GM21825 (cell line): ENCODE results near the gene IPCEF1.

Experiments
- ATAC-seq: cut with Tn5 transposase; IDR thresholded peaks from one replicate; pipeline ENCODE4 v1.9.1; 2021; ENCODE audit warnings: mild to moderate bottlenecking, moderate library complexity; ENCODE audit not compliant: unreplicated experiment

IPCEF1 gene

GRCh38 chr6:154169193-154169847 lies 187.3 kb downstream of the IPCEF1 start:
- ATAC-seq: no peak

GRCh38 chr6:154167126-154167525 lies 189.5 kb downstream of the IPCEF1 start:
- ATAC-seq: no peak

- ATAC-seq: no peak
Observed at GRCh38 chr6:154166140-154166539, 190.5 kb downstream of the IPCEF1 start.

GRCh38 chr6:154165478-154165877 lies 191.1 kb downstream of the IPCEF1 start:
- ATAC-seq: no peak

- no peak for ATAC-seq
Observed at GRCh38 chr6:154164397-154164796, 192.2 kb downstream of the IPCEF1 start.

GRCh38 chr6:154161689-154162088 lies 194.9 kb downstream of the IPCEF1 start:
- ATAC-seq: peak; percentile 71

GRCh38 chr6:154159126-154159525 lies 197.5 kb downstream of the IPCEF1 start:
- ATAC-seq: no peak

- no peak for ATAC-seq
Observed at GRCh38 chr6:154157706-154158105, 198.9 kb downstream of the IPCEF1 start.

- ATAC-seq: peak; percentile 61
Observed at GRCh38 chr6:154157082-154157481, 199.5 kb downstream of the IPCEF1 start.

- peak; percentile 66 for ATAC-seq
Observed at GRCh38 chr6:154156135-154156896, 200.3 kb downstream of the IPCEF1 start.

GRCh38 chr6:154154389-154154967 lies 202.1 kb downstream of the IPCEF1 start:
- no peak for ATAC-seq

GRCh38 chr6:154143753-154144152 lies 212.8 kb downstream of the IPCEF1 start:
- ATAC-seq: no peak

- ATAC-seq: no peak
Observed at GRCh38 chr6:154140743-154141142, 215.9 kb downstream of the IPCEF1 start.

GRCh38 chr6:154139892-154140291 lies 216.7 kb downstream of the IPCEF1 start:
- ATAC-seq: no peak

GRCh38 chr6:154138793-154139192 lies 217.8 kb downstream of the IPCEF1 start:
- ATAC-seq: no peak

GRCh38 chr6:154134471-154135147 lies 222.0 kb downstream of the IPCEF1 start:
- ATAC-seq: no peak

GRCh38 chr6:154127657-154128056 lies 228.9 kb downstream of the IPCEF1 start:
- ATAC-seq: no peak

- no peak for ATAC-seq
Observed at GRCh38 chr6:154125421-154125820, 231.2 kb downstream of the IPCEF1 start.

- no peak for ATAC-seq
Observed at GRCh38 chr6:154123155-154123956, 233.2 kb downstream of the IPCEF1 start.

- ATAC-seq: no peak
Observed at GRCh38 chr6:154122195-154122925, 234.2 kb downstream of the IPCEF1 start.
